OCI-M2 (cell line): ENCODE data around the gene ZNF419.
"Not testable (repeated sequence)": the region's sequence is repeated elsewhere in the genome, so short reads cannot be mapped to it uniquely, and the experiment has no call there.

Experiments used
- DNase-seq: peaks from one replicate; lab custom pipeline; 2025; ENCODE audit not compliant: unreplicated experiment; lab: John Stamatoyannopoulos, UW

ZNF419 gene

DNA sequence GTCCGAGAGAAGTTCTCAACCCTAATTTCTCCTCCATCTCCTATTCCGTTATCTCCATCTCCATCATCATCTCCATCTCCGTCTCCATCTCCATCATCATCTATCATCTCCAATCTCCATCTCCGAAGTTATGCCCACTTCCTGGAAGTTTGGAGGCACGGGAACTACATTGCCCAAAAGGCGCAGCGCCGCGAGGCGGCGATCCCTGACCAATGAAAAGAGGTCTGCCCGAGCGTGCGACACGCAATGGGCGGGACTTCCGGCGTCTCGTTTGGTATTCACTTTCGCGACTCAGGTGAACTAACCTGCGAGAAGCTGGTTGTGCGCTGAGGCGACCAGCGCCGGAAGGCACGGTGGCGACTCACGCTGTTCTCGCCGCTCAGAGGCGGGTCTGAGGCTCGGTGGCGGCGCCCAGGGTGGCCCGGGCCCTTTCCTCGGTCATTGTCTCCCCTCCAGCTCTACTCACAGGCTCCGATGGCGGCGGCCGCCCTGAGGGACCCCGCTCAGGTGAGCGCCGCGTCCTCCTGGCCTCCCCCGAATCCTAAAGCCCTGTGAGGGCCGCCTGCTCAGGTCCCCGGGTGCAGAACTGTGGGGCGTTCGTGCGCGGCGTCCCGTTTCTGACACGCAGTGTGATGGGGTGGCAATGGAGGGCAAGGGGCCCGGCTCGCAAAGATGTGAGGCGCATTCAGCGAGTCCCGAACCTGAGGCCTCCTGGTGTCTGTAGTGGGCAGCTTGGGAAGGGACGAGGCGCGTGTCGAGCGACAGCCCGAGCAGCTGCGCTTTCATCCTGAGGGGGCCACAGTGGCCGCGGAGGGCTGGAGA is at the start of gene ZNF419:
Gene ZNF419 (plus strand): TSS at position 274 of the 822 bp plus-strand sequence. CDS start 201 bp downstream, at position 475.
- DNase-seq: peak; percentile 40

DNA sequence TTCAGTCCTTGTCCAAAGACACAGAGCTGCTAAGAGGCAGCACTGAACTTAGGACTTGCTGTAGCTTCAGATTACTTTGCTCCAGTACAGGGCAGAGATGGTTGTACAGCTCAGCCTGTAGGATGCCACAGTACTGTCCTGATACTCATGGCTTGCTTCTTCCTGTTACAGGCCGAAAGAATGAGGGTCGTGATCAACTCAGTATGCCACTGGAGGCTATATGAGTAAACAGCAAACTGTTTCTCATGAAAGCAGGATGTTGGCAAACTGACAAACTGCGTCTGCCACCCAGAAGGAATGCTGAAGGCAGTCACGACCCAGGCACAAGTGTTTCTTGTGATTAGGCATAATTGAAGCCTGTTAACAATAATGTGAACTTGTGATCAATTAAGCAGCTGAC is 49.6 kb upstream of the ZNF419 start:
- no peak for DNase-seq

- DNase-seq: no peak
These were observed 48.6 kb upstream of the ZNF419 start for GRCh38 chr19:57438925-57439324.

DNA sequence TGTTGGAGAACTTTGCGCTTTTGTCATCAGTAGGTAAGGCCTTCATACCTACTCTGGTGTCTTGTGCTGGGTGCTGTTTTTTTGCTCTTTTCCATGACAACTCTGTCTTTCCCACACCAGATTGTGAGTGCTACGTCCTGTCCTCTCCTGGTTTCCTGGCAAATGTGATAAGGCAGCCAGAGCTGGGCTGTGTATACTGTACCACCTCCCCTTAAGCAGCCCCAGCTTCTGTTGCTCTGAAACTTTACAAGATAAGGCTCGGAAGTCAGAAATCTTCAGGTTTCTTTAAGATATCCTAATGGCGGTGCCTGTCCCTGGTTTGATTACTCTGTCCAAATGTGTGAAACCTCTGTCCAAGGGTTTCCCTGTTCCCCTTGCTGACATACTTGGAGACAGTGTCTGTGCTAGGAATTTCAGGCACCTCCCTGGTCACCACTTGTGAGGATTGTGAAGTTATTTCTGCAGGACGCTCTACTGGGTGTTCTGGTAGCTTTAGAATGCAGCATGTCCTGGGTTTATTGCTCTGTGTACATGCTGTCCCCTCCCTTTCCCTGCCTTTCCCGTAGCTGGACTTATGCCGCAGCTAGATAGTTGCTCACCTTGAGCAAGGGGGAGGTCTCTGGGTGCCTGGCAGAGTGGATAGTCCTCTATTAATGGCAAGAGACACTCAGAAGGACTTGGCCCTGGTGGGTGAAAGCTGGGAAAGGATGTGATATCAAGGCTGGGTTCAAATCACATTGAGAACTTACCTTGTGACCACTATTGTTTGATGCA is 45.4 kb upstream of the ZNF419 start:
- no peak for DNase-seq

- no peak for DNase-seq
These were observed 44.3 kb upstream of the ZNF419 start for GRCh38 chr19:57443121-57443696.

GRCh38 chr19:57452307-57452706 is 35.2 kb upstream of the ZNF419 start:
- no peak for DNase-seq

DNA sequence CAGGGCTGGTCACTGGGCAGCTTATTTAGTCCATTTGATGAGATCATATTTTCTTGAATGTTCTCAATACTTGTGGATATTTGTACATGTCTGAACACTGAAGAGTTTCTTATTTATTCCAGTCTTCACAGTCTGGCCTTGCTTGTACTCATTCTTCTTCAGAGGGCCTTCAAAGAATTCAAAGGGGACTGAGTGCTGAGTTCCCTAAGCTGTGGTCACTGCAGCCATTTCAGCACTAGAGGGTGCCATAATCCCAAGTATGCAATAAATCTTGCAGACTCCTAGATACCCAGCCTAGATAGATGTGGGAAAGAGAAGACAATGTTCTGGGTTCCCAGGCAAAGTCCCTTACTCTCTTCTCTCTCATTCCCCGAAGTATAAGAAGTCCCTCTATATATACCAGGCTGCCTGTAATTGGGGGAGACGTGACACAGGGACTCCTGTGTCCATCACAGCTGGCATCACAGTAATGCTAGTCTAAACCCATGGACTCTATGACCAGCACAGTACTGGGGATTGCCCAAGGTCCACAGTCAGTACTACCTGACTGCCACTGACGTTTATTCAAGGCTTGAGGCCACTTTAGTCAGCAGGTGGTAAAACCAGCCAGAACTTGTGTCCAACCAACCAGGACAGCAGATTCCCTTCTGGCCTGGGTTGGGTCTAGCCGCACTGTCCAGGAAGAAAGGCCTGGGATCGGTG is 21.7 kb upstream of the ZNF419 start:
- DNase-seq: no peak

- DNase-seq: no peak
These were observed 21.1 kb upstream of the ZNF419 start for GRCh38 chr19:57466489-57466888.

DNA sequence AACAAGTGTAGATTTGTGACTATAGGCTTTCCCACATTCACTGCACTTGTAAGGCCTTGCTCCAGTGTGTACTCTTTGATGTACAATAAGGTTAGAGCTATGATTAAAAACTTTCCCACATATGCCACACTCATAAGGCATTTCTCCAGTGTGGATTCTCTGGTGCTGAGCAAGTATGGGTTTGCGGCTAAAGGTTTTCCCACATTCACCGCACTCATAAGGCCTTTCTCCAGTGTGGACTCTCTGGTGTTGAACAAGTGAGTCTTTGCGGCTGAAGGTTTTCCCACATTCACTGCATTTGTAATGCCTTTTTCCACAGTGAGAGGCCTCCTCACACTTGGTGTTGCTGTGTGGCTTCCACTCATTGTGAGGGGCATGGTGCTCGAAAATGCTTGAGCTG is 13.9 kb upstream of the ZNF419 start:
- DNase-seq: no peak

- DNase-seq: no peak
These were observed 10.2 kb upstream of the ZNF419 start, which contains the start of gene ZNF772 for GRCh38 chr19:57477191-57478008. Gene ZNF772, minus strand, starts transcription at chr19:57477566. Its CDS starts 257 bp downstream, at chr19:57477309.

GRCh38 chr19:57488299-57488644 is 722 bp downstream of the ZNF419 start:
- DNase-seq: not testable (repeated sequence)

- DNase-seq: not testable (repeated sequence)
These were observed 11.8 kb downstream of the ZNF419 start for GRCh38 chr19:57499332-57499679.

- peak; percentile 73 for DNase-seq
These were observed 12.3 kb downstream of the ZNF419 start, which contains the start of gene ZNF773 for GRCh38 chr19:57499680-57500395. Gene ZNF773, plus strand, starts transcription at chr19:57499938. Its CDS starts 143 bp downstream, at chr19:57500081.

DNA sequence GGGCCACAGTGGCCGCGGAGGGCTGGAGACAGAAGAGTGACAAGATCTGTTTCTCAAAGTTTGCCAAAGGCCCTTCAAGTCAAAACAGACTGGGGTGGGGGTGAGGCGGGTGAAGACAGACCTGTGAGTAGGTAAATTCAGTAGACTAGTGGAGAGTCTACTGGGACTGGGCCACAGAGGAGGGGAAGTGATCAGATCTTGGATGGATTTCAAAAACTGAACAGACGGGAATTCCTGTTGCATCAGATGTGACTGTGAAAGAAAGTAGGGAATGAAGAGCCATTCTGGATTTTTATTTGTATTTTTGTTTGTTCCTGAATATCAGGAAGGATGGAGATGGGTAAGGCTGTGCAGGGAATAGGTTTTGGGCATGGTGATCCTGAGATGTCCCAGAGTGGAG is 12.8 kb downstream of the ZNF419 start:
- not testable (repeated sequence) for DNase-seq

- no peak for DNase-seq
These were observed 18.6 kb downstream of the ZNF419 start for GRCh38 chr19:57506163-57506562.

DNA sequence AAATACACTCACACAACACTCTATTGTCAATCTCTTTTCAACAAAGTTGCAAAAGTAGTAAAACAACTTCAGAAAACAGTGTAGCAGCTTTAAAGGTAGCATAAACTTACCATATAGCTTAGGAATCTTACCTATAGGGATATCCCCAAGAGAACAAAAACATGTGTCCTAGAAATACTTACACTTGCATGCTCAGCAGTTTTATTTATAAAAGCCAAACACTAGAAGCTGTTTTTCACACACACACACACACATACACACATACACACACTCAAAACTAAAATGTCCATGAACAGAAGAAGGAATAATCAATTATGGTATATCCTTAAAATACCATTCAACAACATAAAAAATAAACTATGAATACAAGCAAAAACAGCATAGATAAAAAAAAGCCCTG is 23.9 kb downstream of the ZNF419 start:
- DNase-seq: no peak

DNA sequence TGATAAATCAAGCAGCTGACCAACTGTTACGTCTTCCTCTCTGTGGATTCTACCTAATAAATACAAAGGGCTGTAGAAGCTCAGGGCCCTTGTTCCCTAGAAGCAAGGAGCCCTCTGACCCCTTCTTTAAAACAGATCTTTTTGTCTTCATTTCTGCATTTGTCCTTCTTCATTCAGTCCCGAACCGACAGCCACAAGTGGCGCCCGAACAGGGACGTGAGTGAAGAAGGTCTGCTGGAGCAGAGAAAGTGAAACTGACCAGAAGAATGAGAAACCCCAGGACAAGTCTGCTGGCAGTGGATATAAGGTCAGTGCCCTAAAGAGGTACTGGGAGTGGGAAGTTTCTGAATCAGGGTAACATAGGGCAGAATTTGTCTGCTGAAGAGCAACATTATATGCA is 25.3 kb downstream of the ZNF419 start:
- no peak for DNase-seq

DNA sequence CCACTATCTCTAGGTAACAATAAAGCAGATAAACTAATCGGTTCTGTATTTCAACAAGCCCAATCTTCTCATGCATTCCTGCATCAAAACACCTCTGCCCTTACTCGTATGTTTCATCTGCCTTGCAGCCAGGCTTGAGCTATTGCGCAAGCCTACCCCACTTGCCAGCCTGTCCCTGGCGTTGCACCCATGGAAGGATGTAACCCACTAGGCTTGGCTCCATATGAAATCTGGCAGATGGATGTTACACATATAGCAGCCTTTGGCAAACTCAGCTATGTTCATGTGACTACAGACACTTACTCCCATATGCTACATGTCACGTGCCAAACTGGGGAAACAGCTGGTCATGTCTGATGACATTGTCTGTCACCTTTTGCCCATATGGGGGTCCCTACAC is 27.7 kb downstream of the ZNF419 start:
- no peak for DNase-seq

GRCh38 chr19:57518021-57518420 is 30.5 kb downstream of the ZNF419 start:
- DNase-seq: not testable (repeated sequence)
